GM21529 (cell line): ENCODE measurements around the gene PTPRJ.

ENCODE experiments used
- ATAC-seq: cut with Tn5 transposase; IDR thresholded peaks from one replicate; pipeline ENCODE4 v1.9.1; 2021; ENCODE audit not compliant: unreplicated experiment

PTPRJ gene

DNA sequence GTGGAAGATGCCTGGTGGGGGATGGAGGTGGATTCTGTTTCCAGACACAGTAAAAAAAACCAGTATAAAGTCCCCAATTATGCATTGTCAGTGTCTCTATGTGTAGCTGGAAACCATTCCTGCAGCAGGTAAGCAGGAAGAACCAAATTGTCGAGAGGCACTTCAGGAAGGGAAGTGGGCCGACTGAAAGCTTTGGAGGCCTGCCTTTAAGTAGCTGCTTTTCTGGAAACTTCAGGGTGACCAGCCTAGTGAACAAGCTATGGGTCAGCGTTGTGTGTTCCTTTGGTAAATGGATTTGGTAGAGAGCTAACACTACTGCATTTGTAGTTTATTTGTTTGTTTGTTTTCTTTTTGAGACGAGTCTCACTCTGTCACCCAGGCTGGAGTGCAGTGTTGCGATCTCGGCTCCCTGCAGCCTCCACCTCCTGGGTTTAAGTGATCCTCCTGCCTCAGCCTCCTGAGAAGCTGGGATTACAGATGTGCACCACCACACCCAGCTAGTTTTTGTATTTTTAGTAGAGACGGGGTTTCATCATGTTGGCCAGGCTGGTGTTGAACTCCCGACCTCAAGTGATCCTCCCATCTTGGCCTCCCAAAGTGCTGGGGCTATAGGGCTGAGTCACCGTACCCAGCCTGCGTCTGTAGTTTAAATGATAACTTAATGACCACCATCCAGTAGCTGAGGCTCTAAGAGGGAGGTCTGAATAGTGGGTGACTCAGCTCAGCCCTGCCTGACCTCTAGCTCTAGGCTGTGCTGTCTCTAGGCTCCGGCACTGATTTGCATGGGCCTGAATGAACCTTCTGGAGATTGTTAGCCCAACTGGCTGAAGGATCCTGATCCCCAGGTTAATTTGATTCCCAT is 12.8 kb downstream of the PTPRJ start:
- no peak for ATAC-seq

DNA sequence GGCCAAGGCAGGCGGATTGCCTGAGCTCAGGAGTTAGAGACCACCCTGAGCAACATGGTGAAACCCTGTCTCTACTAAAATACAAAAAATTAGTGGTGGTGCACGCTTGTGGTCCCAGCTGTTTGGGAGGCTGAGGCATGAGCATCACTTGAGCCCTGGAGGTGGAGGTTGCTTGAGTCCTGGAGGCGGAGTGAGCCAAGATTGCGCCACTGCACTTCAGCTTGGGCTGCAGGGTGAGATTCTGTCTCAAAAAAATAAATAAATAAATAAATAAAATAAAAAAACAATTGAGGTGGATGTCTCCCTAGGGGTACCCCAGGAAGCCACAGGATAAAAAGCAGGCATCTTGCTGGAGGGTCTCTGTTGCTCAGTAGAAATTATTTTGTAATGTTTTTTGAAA is 14.1 kb downstream of the PTPRJ start:
- no peak for ATAC-seq

DNA sequence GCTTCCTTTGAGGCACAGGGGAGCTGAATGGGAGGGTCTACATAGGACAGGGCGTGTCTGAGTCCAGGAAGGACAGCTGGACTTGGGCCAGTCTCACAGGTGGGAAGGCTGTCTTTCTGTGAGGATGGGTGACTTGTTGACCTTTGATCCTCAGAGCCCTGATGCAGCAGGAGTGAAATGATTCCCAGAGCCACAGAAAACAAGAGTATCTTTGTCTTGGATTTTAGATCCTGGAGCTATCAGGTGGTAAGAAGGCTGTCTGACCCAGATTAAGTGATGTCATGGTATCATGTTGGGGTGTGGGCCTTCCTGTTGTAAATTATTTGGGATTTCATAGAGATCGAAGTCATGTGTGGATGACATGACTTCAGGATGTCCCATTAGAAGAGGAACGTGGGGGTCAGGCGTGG is 15.0 kb downstream of the PTPRJ start:
- ATAC-seq = no peak

DNA sequence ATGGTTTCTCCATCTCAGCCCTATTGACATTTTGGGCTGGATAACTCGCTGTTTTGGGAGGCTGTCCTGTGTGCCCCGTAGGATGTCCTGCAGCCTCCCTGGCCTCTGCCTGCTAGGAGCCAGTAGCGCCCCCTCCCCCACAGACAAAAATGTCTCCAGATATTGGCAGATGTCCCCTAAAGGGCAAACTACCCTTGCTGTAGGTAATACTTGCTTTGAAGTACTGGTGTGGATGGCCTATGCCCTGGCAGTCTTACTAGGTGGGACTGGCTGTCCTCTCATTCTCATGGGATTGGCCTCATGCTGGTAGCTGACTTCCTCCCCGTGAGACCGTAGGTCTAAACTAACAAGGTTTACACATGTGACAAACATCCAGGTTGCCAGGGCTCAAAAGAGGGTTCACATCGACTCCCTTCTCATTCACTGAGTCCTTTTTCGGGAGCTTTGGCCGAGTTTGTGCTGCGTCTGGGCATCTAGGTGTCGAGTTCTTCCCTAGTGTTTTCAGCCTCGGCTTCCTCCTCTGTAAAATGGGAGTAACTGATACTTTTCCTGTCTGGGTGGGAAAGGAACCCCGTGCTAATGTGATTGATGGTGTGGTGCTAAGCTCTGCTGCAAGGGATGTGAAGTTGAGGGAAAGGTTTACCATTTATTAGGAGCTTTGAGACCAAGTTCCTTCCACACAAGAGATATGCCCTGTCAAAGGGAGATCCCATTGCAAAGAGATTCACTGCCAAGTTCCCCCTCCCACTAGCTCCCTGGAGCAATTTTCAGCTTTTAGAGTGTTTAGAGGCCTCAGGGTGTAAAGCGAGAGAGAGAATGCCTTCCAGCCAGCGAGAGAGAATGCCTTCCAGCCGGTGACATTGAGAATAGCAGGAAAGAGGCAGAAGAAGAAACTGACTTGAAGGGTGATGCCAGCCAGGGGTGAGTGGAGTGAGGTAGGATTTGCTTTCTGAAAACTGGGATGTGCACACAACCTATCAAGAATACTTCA is 17.0 kb downstream of the PTPRJ start:
- no peak for ATAC-seq

DNA sequence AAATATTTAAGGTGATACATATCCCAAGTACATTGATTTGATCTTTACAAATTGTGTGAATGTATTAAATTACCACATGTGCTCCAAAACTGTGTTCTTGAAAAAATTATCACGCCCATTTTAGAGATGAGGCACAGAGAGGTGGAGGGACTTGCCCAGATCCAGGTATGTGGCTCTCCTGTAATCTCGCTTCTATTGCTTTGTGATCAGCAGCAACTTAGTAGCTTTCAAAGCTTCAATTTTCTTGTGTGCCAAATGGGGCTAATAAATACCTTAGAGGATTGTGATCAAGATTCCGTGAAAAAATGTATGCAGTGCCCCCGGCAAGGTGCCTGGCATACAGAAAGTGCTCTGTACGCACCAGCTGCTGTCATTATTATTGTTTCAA is 18.0 kb downstream of the PTPRJ start:
- ATAC-seq = no peak

DNA sequence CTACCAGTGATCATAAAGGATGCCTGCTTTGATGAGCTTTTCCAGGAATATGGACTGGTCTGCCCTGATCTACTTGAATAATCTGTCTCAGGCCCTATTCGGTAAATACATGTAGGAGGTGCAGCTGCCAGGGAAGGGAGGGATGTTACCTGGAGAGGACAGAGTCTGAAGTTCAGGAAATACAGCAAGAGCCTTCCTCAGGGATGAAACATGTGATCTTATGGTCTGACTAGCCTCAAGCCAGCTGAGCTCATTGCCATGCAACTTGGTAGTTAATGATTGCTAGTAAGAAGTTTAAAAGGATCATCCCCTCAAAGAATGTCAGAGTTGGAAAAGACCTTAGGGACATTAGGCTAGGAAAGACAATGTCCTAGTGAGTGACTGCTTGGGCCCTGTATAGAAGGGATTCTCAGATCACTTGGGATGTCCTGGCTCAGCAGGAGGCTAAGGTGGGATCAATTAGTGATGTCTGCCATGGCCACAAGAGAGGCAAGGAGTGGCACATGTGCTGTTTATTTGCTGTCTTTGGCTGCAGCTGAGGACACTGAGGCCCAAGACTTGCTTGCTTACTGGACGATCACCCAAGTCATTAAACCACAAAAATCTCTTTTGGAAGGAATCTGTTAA is 18.5 kb downstream of the PTPRJ start:
- ATAC-seq = no peak

DNA sequence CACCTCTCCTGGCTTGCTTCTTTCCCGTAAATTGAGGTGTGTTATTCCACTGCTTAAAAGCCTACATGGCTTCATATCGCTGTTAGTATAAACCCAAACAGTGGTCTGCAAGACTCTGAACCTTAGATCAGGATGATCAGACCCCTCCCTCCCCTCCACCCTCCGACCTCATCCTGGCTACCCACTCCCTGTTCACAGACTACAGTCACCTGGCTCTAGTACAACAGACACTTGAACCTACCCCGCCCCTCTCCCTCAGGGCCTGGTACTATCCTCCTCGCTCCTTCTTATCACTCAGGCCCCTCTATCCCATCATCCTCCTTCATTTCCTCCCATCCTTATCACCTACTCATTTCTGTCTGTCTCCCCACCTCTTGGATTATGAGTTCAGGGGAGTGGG is 20.1 kb downstream of the PTPRJ start:
- ATAC-seq = no peak

DNA sequence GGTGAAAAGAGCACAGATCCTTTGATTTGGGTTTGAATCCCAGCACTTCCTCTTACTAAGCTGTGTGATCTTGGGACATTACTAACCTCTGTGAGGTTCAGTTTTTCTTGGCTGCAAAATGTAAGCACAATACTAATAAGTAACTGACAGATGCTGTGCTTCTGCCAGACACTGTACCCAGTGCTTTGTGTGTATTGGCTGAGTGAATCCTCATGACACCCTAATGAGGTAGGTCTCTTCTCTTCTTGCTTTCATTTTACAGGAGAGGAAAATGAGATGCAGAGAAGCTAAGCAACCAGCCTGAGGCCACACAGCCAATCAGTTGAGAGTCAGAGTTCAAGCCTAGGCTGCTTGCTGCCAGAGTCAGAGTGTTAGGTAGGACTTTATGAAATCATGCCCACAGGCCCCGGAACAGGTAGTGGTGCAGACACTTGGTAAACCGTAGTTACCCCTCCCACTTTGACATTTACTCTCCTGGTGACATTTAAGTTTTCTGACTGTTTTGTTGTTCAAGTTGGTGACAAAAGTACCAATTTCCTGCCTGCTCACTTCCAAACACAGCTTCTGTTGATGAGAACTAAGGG is 21.2 kb downstream of the PTPRJ start:
- ATAC-seq = peak; percentile 77

DNA sequence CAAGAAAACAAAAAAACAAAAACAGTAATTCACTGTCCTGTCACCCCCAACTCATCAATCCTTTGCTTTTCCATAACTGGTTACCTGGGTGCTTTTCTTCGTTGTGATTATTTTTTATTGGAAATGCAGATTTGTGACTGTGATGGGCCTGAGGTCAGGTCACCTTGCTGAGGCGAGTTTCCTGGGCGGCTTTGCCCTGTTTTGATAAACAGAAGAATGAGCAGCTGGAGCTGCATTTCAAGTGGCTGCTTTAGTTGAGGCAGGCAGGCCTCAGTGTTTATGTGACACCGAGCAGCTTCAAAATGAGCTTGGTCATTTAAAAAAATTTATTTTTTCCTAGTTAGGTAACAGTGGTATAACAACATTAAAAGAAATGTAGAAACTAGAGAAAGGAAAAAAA is 22.2 kb downstream of the PTPRJ start:
- ATAC-seq = no peak

DNA sequence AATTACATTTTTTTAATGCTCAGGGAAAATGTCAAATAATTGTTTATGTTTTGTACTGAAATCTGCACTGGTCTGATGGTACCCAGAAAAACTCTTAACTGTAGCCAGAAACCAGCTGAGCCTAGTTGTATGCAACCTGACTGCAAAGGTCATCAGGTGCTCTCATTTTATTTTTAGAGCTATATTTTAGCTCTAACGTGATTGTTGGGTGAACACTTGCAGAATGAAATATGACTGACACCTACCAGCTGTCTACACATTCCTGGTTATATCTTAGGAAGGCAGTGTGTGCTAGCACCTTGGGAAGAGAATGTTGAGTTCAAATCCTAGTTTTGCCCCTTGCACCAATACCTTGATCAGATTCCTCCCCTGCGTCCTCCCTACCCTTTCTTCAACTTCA is 23.6 kb downstream of the PTPRJ start:
- ATAC-seq = no peak

DNA sequence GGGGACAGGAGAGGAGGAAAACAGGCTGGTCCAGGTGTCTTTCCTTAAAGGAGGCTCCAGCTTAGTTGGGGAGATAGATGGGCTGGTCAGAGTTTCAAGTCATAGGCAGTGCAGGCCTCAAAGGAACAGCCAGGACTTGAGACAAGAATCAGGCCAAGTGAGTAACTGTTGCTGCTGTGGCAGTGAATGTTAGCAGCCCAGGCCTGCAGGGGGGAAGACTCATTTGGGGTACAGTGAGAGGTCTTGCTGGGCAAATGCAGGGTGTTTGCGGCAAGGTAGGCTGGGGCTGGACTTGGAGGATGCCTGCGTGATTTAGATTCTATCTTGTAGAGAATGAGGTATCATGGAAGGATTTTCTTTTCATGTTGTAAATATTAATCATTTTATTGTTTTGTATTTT is 24.1 kb downstream of the PTPRJ start:
- no peak for ATAC-seq

DNA sequence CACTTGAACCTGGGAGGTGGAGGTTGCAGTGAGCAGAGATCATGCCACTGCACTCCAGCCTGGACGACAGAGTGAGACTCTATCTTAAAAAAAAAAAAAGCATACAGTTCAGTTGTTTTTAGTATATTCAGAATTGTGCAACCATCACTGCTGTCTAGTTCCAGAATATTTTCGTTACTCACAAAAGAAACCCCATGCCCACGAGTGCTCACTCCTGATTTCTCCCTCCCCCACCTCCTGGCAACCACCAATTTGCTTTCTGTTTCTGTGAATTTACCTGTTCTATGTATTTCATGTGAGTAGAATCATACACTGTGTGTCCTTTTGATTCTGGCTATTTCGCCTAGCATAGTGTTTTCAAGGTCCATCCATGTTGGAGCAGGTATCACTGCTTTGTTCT is 24.8 kb downstream of the PTPRJ start:
- no peak for ATAC-seq

DNA sequence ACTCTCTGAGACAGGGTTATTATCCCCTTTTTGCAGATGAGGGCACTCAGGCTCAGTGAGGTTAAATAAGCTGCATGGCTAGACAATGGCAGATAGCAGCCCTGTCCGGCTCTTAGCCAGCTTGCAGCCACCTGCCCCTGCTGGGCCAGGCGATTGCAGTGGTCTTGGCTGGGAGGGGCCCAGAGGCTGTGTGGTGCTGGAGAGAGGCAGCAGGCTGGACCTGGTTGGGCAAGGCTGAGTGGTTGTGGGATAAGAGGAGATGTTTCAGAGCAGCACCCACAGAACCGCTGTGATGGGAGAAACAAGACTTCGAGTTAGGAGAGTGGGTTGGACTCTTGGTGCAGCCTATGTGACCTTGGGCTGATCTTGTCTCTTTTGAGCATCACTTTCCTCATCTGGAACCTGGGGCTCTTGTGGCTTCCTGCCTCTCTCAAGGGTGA is 25.5 kb downstream of the PTPRJ start:
- ATAC-seq = no peak

DNA sequence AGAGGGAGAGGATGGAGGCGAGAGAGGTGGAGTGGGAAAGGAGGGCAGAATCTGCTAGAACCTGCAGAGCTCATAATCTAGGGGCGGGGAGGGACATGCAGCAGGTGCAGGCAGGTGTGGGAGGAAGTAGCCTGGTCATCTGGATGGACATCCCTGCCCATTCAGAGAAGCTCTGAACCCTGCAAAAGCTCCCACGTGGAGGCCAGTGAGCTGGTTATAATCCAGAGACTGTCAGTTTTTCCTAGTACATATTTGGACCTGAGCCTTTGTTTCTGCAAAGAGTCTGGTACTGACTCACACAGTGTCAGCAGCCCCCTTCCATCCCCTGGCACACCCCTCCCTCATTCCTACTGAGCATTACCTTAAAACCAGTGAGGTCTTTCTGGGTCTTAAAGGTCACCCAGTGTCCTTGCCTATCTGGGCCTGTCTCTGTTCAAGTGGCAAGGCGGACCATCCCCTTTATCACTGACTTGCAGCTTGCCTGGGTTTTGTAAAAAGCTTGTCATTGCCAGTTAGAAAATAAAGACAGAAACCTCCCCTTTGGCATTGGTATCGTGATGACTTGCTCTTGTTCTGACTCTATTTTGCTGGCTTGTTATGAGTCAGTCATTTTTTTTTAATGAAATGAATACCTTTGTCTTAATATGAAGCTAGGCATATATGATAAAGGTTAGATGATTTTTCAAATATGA is 26.1 kb downstream of the PTPRJ start:
- peak; percentile 63 for ATAC-seq

DNA sequence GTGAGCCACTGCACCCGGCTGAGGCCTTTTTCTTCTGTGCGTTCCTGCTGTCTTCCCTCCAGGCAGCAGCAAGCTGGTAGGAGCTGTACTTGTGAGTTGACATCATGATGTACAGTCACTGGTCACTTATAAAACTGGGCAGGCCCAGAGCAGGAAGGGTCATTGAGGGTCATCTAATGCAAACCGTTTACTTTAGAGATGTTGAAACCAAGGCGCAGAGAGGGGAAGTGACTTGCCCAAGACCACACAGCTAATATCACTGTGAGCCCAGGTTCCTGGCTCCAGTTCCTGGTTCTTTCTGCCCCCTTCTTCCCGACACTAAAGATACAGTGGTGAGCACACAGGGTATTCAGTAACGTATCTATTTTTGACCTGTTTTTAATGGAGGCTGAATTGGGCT is 27.3 kb downstream of the PTPRJ start:
- ATAC-seq = no peak

DNA sequence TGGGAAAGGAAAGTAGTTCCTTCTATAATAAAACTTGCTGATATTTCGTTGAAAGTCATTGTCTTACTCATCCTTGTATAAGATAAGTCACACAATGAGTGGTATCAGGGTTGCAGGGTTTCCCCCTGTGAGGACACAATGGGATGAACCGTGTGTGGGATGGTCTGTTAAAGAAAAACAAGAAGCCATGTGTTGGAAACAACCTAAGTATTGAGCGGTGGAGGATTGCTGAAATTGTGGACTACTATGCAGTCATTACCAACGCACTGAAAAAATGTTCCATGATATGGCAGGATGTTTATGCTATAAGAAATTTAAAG is 28.6 kb downstream of the PTPRJ start:
- ATAC-seq = peak; percentile 37

DNA sequence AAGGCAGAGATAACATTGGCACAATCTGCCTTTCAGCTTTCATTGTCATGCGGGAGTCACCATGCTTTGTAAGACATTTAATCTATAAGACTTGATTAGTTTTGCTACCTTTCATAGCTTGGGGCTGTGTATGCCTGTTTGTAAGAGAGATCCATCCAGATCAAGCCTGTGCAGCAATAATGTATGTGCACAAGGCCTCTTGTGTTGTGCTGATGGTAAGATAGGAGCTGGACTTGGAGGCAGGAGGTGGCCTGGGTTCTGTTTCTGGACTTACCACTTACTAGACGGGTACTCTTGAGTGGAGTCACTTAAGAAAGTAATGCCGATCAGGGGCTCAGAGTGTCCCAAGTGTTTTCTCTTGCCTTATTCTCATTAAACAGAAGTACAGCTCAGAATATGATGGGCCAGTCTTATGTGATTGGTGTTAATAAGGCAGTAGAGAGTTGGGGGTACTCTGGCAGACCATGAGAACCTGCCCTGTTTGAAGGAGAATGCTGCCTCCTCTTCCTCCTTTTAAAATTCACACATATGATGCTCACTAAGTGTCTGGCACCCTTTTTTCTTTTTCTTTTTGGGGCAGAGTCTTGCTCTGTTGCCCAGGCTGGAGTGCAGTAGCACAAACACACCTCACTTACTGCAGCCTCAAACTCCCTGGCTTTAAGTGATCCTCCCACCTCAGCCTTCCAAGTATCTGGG is 30.9 kb downstream of the PTPRJ start:
- ATAC-seq = no peak

DNA sequence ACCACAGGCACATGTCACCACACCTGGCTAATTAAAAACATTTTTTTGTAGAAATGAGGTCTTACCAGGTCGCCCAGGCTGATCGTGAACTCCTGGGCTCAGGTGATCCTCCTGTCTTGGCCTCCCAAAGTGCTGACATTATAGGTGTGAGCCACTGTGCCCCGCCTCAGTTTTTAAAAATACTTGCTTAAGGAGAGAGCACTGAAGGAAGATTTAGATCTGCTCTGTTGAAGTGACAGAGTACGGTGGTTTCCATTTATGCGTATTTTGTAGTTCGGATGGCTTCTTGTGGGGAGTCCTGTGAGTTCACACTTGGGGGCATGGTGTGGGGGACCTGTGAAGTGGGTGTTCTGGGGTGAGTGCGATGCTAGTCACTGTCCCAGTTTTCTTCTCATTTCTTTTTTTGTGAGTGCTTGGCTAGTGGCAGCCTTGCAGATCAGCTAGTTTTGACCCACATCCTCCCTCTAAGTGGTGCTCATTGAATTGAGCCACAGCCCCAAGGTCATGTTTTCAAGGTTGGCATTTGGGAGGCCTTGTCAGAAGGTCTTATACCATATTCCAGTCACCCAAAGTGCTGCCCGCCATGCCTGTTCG is 31.5 kb downstream of the PTPRJ start:
- ATAC-seq = no peak

DNA sequence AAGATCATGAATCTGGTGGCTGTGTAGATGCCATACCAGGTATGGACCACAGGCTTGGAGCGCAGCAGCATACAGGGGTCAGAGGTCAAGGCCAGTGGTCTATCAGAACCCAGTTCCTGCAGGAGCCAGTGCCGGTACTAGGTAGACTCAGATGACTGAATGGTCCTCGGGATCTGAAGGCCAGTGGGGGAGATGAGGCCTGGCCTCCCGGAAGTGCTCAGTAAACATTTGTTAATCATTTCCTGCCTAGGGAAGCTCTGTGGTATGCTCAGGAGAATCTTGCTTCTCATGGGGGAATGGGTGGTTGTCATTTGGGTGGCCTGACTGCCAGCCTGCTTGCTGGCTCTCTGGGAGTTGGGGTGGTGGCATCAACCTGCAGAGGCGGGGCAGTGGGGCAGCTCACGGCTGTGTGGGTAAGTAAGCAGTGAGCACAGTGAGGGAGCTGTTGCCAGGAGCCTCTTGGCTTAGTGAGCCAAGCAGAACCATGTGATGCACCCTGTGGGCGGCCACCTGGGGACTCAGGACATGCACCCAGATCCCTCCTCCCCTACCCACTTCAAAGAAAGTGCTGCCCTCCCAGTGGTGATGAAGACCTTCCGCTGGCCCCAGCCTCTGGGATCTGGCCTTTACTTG is 33.0 kb downstream of the PTPRJ start:
- ATAC-seq = peak; percentile 68
